Panc1 (cell line): ENCODE data around the gene YKT6. TPM values are rescaled to one million over a fixed set of nuclear protein-coding genes. Genes with fewer than 3 reads are reported as not detected.

Source experiments
- ATAC-seq: fragments of 200-7000 bp; cut with Tn5 transposase; 2 replicates; pipeline ENCODE4 v1.9.1; 2020; ENCODE audit warnings: mild to moderate bottlenecking, moderate library complexity
- BruUV-seq: library from RNA; stranded (reverse); fragments of 400-500 nt; replicated peaks from 2 replicates; lab custom pipeline; 2021; lab: Mats Ljungman, UMichigan
- CTCF ChIA-PET: fragments of 300-600 bp; sonication (Branson Sonifier 250); formaldehyde crosslinking; loops from one replicate; lab custom pipeline; 2022; ENCODE audit warnings: antibody characterized with exemption; lab: Charles Lee
- POLR2A ChIA-PET: fragments of 300-600 bp; sonication (Branson Sonifier 250); formaldehyde crosslinking; loops from one replicate; lab custom pipeline; 2022; ENCODE audit warnings: antibody characterized with exemption; lab: Charles Lee
- DNase-seq: peaks from one replicate; pipeline ENCODE4 v3.0.0-alpha.2; 2010; ENCODE audit warnings: low read depth, low spot score
- H3K27ac ChIP-seq: 2 replicates; pipeline ENCODE4 v1.5.1; 2011; ENCODE audit warnings: mild to moderate bottlenecking, low read length, inconsistent platforms
- H3K27me3 ChIP-seq: fragments of 200-500 bp; sonication (Bioruptor generic); 2 replicates; pipeline ENCODE4 v1.6.0; 2014; ENCODE audit warnings: low read length, inconsistent platforms; ENCODE audit not compliant: control insufficient read depth, insufficient read depth
- H3K36me3 ChIP-seq: fragments of 200-500 bp; sonication (Bioruptor generic); 2 replicates; pipeline ENCODE4 v1.5.1; 2014; ENCODE audit warnings: inconsistent platforms, mild to moderate bottlenecking, low read length, moderate library complexity; ENCODE audit not compliant: control insufficient read depth, insufficient read depth
- H3K4me1 ChIP-seq: 2 replicates; pipeline ENCODE4 v1.5.1; 2011; ENCODE audit warnings: inconsistent platforms, mild to moderate bottlenecking, low read length, moderate library complexity; ENCODE audit not compliant: control insufficient read depth, insufficient read depth
- H3K4me3 ChIP-seq, 2 experiments: 2 replicates each; pipeline ENCODE4 v1.5.1; 2011 to 2012; ENCODE audit warnings: low read depth in 2 of 2, low read length in 2 of 2, mild to moderate bottlenecking in 2 of 2, inconsistent platforms in 1 of 2, moderate library complexity in 1 of 2
- H3K9me3 ChIP-seq: fragments of 200-500 bp; sonication (Bioruptor generic); 2 replicates; pipeline ENCODE4 v1.5.1; 2014; ENCODE audit warnings: low read depth, mild to moderate bottlenecking, inconsistent platforms, low read length, moderate library complexity; ENCODE audit not compliant: control insufficient read depth, insufficient read depth
- POLR2AphosphoS5 ChIP-seq: IDR thresholded peaks from 2 replicates; pipeline ENCODE4 v1.6.1; 2012; ENCODE audit warnings: mild to moderate bottlenecking, low read depth, low read length, moderate library complexity
- SIN3A ChIP-seq: IDR thresholded peaks from 2 replicates; pipeline ENCODE4 v1.6.1; 2012; ENCODE audit warnings: low read depth, mild to moderate bottlenecking, low read length, moderate library complexity, borderline replicate concordance; ENCODE audit not compliant: insufficient read depth
- TCF7L2 ChIP-seq: IDR thresholded peaks from 2 replicates; pipeline ENCODE4 v1.6.1; 2011; ENCODE audit warnings: mild to moderate bottlenecking, low read depth, low read length, inconsistent platforms
- in situ Hi-C: cut with HindIII; loops from 2 replicates; pipeline ENCODE4 v1.10.0; 2016; ENCODE audit warnings: low sequenced_read_pairs, low pct_unique_long_range_greater_than_20kb
- intact Hi-C: fragments of 100-400 bp; cut with micrococcal nuclease; formaldehyde crosslinking; loops from one replicate; pipeline ENCODE4 v1.10.0; 2022; ENCODE audit not compliant: unreplicated experiment
- total RNA-seq: library from RNA; stranded (reverse); gene quantifications from one replicate; pipeline ENCODE4 v1.2.1, GENCODE V29; 2021; ENCODE audit not compliant: unreplicated experiment
- TF ChIP-seq, protein P1 (sequence below), 2 experiments: IDR thresholded peaks; 2 replicates each; pipeline ENCODE4 v1.6.1; 2011 to 2012; ENCODE audit warnings: low read depth in 2 of 2, control low read depth in 1 of 2, low read length in 1 of 2, mild to moderate bottlenecking in 1 of 2, moderate library complexity in 1 of 2; ENCODE audit not compliant: insufficient read depth in 1 of 2
- TF ChIP-seq, protein P2 (sequence below): fragments of 450-650 bp; IDR thresholded peaks from 2 replicates; pipeline ENCODE4 v1.5.1; 2017; ENCODE audit warnings: mild to moderate bottlenecking

YKT6 gene
- total RNA-seq, 1 experiment from 2014 or later, result 207 TPM

DNA sequence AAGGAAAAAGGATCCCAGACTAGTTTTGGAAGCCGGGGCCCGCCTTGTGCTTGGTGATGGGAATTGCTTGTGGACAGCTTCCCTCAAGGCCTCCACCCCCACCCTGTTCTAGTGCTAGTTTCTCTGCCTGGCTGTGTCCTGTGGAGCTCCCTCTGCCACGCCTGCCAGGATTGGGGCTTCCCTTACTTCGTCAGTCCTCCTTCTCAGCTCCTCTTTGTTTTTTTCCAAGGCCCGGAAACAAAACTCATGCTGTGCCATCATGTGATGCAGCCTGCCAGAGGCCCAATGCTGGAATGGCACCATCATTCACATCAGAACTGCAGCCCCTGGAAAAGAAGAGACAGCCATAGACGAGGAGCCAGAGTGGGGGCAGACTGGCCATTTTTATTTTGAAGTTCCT lies 11.2 kb downstream of the YKT6 start:
- BruUV-seq, result no TSS peak
- intact Hi-C loops (no loop called here), in situ Hi-C loops (loop anchor here (25.0 kb wide), 1 partner anchor 125 kb away; the partner anchor contains the start of gene CAMK2B)
- Histone ChIP-seq H3K27me3 (no peaks in the 10 kb centered on the region), H3K9me3 (no peaks in the 10 kb centered on the region), H3K4me3 (no peak overlapping the region), H3K27ac (no peak overlapping the region), H3K4me1 (0 out of 2 replicates have a peak, but pooled peaks cover 2% of the 10 kb centered on the region), H3K36me3 (peaks cover 36% of the 10 kb centered on the region)
- CTCF ChIA-PET, result no interaction called here
- POLR2A ChIA-PET, result no interaction called here
- ATAC-seq (no peak), DNase-seq (no peak)
- no peak for TF ChIP-seq SIN3A
- TF ChIP-seq, protein P1, sequence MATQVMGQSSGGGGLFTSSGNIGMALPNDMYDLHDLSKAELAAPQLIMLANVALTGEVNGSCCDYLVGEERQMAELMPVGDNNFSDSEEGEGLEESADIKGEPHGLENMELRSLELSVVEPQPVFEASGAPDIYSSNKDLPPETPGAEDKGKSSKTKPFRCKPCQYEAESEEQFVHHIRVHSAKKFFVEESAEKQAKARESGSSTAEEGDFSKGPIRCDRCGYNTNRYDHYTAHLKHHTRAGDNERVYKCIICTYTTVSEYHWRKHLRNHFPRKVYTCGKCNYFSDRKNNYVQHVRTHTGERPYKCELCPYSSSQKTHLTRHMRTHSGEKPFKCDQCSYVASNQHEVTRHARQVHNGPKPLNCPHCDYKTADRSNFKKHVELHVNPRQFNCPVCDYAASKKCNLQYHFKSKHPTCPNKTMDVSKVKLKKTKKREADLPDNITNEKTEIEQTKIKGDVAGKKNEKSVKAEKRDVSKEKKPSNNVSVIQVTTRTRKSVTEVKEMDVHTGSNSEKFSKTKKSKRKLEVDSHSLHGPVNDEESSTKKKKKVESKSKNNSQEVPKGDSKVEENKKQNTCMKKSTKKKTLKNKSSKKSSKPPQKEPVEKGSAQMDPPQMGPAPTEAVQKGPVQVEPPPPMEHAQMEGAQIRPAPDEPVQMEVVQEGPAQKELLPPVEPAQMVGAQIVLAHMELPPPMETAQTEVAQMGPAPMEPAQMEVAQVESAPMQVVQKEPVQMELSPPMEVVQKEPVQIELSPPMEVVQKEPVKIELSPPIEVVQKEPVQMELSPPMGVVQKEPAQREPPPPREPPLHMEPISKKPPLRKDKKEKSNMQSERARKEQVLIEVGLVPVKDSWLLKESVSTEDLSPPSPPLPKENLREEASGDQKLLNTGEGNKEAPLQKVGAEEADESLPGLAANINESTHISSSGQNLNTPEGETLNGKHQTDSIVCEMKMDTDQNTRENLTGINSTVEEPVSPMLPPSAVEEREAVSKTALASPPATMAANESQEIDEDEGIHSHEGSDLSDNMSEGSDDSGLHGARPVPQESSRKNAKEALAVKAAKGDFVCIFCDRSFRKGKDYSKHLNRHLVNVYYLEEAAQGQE (IDR thresholded peaks at IDR 0.05; ENCODE audit: insufficient read depth in 1 of 2, low read depth in 2 of 2, low read length in 1 of 2), result no peak
- TF ChIP-seq, protein P2, sequence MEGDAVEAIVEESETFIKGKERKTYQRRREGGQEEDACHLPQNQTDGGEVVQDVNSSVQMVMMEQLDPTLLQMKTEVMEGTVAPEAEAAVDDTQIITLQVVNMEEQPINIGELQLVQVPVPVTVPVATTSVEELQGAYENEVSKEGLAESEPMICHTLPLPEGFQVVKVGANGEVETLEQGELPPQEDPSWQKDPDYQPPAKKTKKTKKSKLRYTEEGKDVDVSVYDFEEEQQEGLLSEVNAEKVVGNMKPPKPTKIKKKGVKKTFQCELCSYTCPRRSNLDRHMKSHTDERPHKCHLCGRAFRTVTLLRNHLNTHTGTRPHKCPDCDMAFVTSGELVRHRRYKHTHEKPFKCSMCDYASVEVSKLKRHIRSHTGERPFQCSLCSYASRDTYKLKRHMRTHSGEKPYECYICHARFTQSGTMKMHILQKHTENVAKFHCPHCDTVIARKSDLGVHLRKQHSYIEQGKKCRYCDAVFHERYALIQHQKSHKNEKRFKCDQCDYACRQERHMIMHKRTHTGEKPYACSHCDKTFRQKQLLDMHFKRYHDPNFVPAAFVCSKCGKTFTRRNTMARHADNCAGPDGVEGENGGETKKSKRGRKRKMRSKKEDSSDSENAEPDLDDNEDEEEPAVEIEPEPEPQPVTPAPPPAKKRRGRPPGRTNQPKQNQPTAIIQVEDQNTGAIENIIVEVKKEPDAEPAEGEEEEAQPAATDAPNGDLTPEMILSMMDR, result no peak
- TF ChIP-seq POLR2AphosphoS5, result no peak
- TF ChIP-seq TCF7L2, result no peak

DNA sequence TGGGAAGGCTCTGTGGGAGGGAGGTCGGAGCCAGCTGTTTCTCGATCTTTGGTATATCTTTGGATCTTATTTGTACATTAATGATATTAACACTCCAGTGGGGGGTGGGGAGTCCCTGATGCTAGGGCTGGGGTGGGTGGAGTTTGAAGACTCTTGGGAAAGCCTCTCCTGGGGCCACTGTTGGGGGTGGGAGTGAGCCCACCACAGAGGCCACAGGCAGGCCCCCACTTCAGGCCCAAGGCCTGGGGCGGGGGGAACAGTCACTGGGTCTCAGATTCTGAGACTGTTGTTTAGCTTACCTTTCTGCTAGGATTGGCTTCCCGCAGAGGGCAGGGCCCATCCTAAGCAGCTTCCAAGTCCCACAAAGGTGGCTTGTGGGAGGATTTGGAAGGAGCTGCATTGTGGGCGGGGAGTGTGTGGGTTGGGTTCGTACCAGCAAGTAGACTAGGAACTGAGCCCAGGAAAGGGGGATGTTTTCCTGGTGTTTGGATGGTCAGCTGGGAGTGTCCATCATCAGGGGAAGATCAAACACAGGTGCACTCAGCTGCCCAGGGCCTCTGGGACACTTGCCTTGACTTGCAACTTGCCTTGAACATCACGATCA lies 11.9 kb downstream of the YKT6 start:
- no TSS peak for BruUV-seq
- intact Hi-C loops (no loop called here), in situ Hi-C loops (loop anchor here (25.0 kb wide), 1 partner anchor 125 kb away; the partner anchor contains the start of gene CAMK2B)
- POLR2A ChIA-PET, result no interaction called here
- TF ChIP-seq, protein P2, result no peak
- no peak for ATAC-seq
- no peaks in the 10 kb centered on the region for H3K9me3 ChIP-seq
- peaks cover 30% of the 10 kb centered on the region for H3K36me3 ChIP-seq
- no peaks in the 10 kb centered on the region for H3K27me3 ChIP-seq
- H3K4me3 ChIP-seq, result no peak overlapping the region
- DNase-seq, result no peak
- 0 out of 2 replicates have a peak, but pooled peaks cover 2% of the 10 kb centered on the region for H3K4me1 ChIP-seq
- CTCF ChIA-PET, result no interaction called here
- no peak overlapping the region for H3K27ac ChIP-seq
